Heart right ventricle (tissue), 16 donors: ENCODE results near the gene GPC3. TPM values are rescaled to one million over a fixed set of nuclear protein-coding genes. Genes with fewer than 3 reads are reported as not detected.

Experiments
- ATAC-seq, 8 donors: fragments of 200-7000 bp; cut with Tn5 transposase; one replicate each; pipeline ENCODE4 v1.9.1; 2020; ENCODE audit warnings: mild to moderate bottlenecking in 8 of 8, moderate library complexity in 8 of 8, moderate number of reproducible peaks in 1 of 8
- DNase-seq, 2 donors: peaks; one replicate each; pipeline ENCODE4 v3.0.0-alpha.2; 2020
- H3K27ac ChIP-seq, 10 donors: fragments of 200-600 bp; sonication (generic) in 2 of 10; one replicate each; pipeline versions ENCODE4 v1.5.0 to v1.8.0; 2020 to 2022; ENCODE audit warnings: mild to moderate bottlenecking in 3 of 10
- H3K27me3 ChIP-seq, 7 donors: fragments of 200-600 bp; one replicate each; pipeline ENCODE4 v1.8.0; 2021 to 2022; ENCODE audit warnings: mild to moderate bottlenecking in 2 of 7
- H3K36me3 ChIP-seq, 9 donors: fragments of 200-600 bp; sonication (generic) in 1 of 9; one replicate each; pipeline versions ENCODE4 v1.5.0 to v1.8.0; 2020 to 2022; ENCODE audit warnings: mild to moderate bottlenecking in 2 of 9
- H3K4me1 ChIP-seq, 9 donors: fragments of 200-600 bp; sonication (generic) in 1 of 9; one replicate each; pipeline versions ENCODE4 v1.5.0 to v1.8.0; 2020 to 2022; ENCODE audit warnings: mild to moderate bottlenecking in 4 of 9
- H3K4me3 ChIP-seq, 10 donors: fragments of 200-600 bp; sonication (generic) in 2 of 10; one replicate each; pipeline versions ENCODE4 v1.5.0 to v1.8.0; 2020 to 2022; ENCODE audit warnings: mild to moderate bottlenecking in 7 of 10, moderate library complexity in 2 of 10
- H3K9me3 ChIP-seq, 11 donors: fragments of 200-600 bp in 10 of 11; sonication (generic) in 2 of 11; one replicate each; pipeline versions ENCODE4 v1.5.0 to v1.8.0; 2013 to 2022; ENCODE audit warnings: mild to moderate bottlenecking in 2 of 11, control low read depth in 1 of 11, moderate library complexity in 1 of 11
- CTCF ChIP-seq, 9 donors: fragments of 200-600 bp; sonication (generic) in 2 of 9; IDR thresholded peaks; one replicate each; pipeline versions ENCODE4 v1.5.0 to v1.8.0; 2021 to 2022; ENCODE audit warnings: antibody characterized with exemption in 9 of 9, mild to moderate bottlenecking in 5 of 9, moderate library complexity in 1 of 9
- WGBS, 2 donors: extraction: QIAGEN DNeasy Blood & Tissue Kit; methylation state at CpG; one replicate each; pipeline ENCODE4 v1.1.7; 2013; ENCODE audit warnings: inconsistent platforms in 1 of 2; 5-methylcytosine and 5-hydroxymethylcytosine counted together
- intact Hi-C, 10 donors: fragments of 100-400 bp; cut with DNase I; formaldehyde crosslinking; loops; one replicate each; pipeline versions ENCODE4 v1.11.1 to v1.14.2; 2022
- polyA plus RNA-seq, 2 donors: library from polyadenylated mRNA; stranded (reverse); fragments of 200-250 nt; gene quantifications; one replicate each; pipeline ENCODE4 v1.2.3, GENCODE V29; 2013
- total RNA-seq, 10 donors: library from RNA; stranded (reverse); fragmentation: NEBNext Ultra II Directional in 3 of 10; extraction: Animal tissue kit (Norgen Biotek cat#: 25700) in 3 of 10; gene quantifications; one replicate each; pipeline versions ENCODE4 v1.2.1 to v1.2.4, GENCODE V29; 2021 to 2023
- donor health status: Arrhythmogenic right ventricular cardiomyopathy.
- donor health status: ischemic (EF 13 %, LVEDD 7.1; RV severe dilation, severe dysfunction).
- donor health status: healthy with polysubstance abuse.
- donor health status: DM: no; HTN: yes; CAD: no.
- donor health status: DM: no; HTN: no; CAD: no.
- donor health status: ischemic (EF 25% LVEDD 6.9; RV normal size, moderate dysfunction).
- donor health status: ischemic (EF 25% LVEDD 5.7; RV mildly dilated, moderate dysfunction).
- donor health status: healthy.
- donor health status: DM: yes; HTN: yes; CAD: no.
- donor health status: Ischemic cardiomyopathy.
- donor health status: ischemic (EF 35%, LVEDD 5.7; RV mildly dilated, moderate dysfunction).
- donor health status: nonischemic (EF 11% LVEDD 7.7; RV severe dilation, severe dysfunction).
- donor health status: DM: yes; HTN: yes; CAD: no.
- donor health status: PGD.
- donor health status: ischemic (EF 29% LVEDD 5.4; RV normal size, mild dysfunction).
- donor health status: nonischemic (EF 23%, LVEDD 6.1; RV moderate dilation, normal function).

Gene GPC3
- total and polyA plus RNA-seq, 12 donors = 0.66 to 5.6 (median 3.4) TPM

- TF ChIP-seq CTCF (IDR thresholded peaks at IDR 0.05) = no peak
- no peak for ATAC-seq
- intact Hi-C loops = no loop called here
- WGBS, 2 donors = 93 to 96% methylated on average over 1 of the region's 1 CpG
- Histone ChIP-seq H3K4me1 (no peaks in the 10 kb centered on the region), H3K36me3 (no peaks in the 10 kb centered on the region), H3K4me3 (no peak overlapping the region), H3K9me3 (no peaks in the 10 kb centered on the region), H3K27me3 (peaks cover 0 to 68% (median 0%) of the 10 kb centered on the region in 7 donors), H3K27ac (no peak overlapping the region)
- no peak for DNase-seq
These were observed 37.4 kb downstream of the GPC3 start for GRCh38 chrX:133947996-133948395.

GRCh38 chrX:133947022-133947421, 38.4 kb downstream of the GPC3 start:
- DNase-seq (no peak), ATAC-seq (no peak)
- no peaks in the 10 kb centered on the region for H3K4me1 ChIP-seq
- no peaks in the 10 kb centered on the region for H3K9me3 ChIP-seq
- H3K4me3 ChIP-seq = no peak overlapping the region
- intact Hi-C loops = no loop called here
- 41 to 51% methylated on average over 2 of the region's 2 CpGs for WGBS, 2 donors
- peaks cover 0 to 71% (median 0%) of the 10 kb centered on the region in 7 donors for H3K27me3 ChIP-seq
- no peaks in the 10 kb centered on the region for H3K36me3 ChIP-seq
- H3K27ac ChIP-seq = no peak overlapping the region
- TF ChIP-seq CTCF (IDR thresholded peaks at IDR 0.05) = no peak

- Histone ChIP-seq H3K4me3 (no peak overlapping the region), H3K27me3 (peaks cover 0 to 55% (median 0%) of the 10 kb centered on the region in 7 donors), H3K36me3 (no peaks in the 10 kb centered on the region), H3K27ac (no peak overlapping the region), H3K9me3 (no peaks in the 10 kb centered on the region), H3K4me1 (no peaks in the 10 kb centered on the region)
- DNase-seq (no peak), ATAC-seq (no peak)
- intact Hi-C loops = no loop called here
- 83 to 93% methylated on average over 1 of the region's 1 CpG for WGBS, 2 donors
- TF ChIP-seq CTCF (IDR thresholded peaks at IDR 0.05) = no peak
These were observed 41.9 kb downstream of the GPC3 start for GRCh38 chrX:133943507-133943906.

GRCh38 chrX:133939655-133940302, 45.6 kb downstream of the GPC3 start:
- 62 to 68% methylated on average over 2 of the region's 2 CpGs for WGBS, 2 donors
- intact Hi-C loops = no loop called here
- ATAC-seq (no peak), DNase-seq (no peak)
- no peaks in the 10 kb centered on the region for H3K4me1 ChIP-seq
- no peak overlapping the region for H3K4me3 ChIP-seq
- no peaks in the 10 kb centered on the region for H3K9me3 ChIP-seq
- no peak overlapping the region for H3K27ac ChIP-seq
- TF ChIP-seq CTCF (IDR thresholded peaks at IDR 0.05) = no peak
- peaks cover 0 to 46% (median 0%) of the 10 kb centered on the region in 7 donors for H3K27me3 ChIP-seq
- no peaks in the 10 kb centered on the region for H3K36me3 ChIP-seq
